AG10803 (cell line): Measurements from ENCODE around the gene PRND.

Source experiments
- DNase-seq: peaks from one replicate; pipeline ENCODE4 v3.0.0; 2010; ENCODE audit warnings: low read depth
- H3K4me3 ChIP-seq: 2 replicates; pipeline ENCODE4 v1.5.1; 2011; ENCODE audit warnings: mild to moderate bottlenecking, low read length, control low read depth
- TF ChIP-seq, protein P1 (sequence below): conservative IDR thresholded peaks from 2 replicates; pipeline ENCODE4 v1.5.1; 2011; ENCODE audit warnings: mild to moderate bottlenecking, low read length, control low read depth, inconsistent platforms

The PRND gene

DNA sequence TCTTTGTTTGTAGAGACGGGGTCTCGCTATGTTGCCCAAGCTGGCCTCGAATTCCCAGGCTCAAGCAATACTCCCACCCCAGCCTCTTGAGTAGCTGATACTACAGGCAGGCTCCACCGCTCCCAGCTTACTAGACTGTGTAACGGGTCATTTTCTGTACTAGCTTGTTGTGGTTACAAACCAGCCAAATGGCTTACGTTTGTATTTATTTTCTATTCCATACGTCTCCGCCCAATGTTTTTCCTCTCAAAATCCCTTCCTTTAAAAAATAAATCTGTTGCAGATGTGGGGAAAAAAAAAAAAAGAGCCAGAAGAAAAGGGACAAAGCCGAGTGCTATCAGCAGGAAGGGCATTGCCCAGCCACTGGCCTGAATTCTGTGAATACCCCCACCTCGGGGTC is 41.6 kb downstream of the PRND start:
- DNase-seq: no peak
- H3K4me3 ChIP-seq: no peak overlapping the region
- TF ChIP-seq, protein P1, sequence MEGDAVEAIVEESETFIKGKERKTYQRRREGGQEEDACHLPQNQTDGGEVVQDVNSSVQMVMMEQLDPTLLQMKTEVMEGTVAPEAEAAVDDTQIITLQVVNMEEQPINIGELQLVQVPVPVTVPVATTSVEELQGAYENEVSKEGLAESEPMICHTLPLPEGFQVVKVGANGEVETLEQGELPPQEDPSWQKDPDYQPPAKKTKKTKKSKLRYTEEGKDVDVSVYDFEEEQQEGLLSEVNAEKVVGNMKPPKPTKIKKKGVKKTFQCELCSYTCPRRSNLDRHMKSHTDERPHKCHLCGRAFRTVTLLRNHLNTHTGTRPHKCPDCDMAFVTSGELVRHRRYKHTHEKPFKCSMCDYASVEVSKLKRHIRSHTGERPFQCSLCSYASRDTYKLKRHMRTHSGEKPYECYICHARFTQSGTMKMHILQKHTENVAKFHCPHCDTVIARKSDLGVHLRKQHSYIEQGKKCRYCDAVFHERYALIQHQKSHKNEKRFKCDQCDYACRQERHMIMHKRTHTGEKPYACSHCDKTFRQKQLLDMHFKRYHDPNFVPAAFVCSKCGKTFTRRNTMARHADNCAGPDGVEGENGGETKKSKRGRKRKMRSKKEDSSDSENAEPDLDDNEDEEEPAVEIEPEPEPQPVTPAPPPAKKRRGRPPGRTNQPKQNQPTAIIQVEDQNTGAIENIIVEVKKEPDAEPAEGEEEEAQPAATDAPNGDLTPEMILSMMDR: no peak

DNA sequence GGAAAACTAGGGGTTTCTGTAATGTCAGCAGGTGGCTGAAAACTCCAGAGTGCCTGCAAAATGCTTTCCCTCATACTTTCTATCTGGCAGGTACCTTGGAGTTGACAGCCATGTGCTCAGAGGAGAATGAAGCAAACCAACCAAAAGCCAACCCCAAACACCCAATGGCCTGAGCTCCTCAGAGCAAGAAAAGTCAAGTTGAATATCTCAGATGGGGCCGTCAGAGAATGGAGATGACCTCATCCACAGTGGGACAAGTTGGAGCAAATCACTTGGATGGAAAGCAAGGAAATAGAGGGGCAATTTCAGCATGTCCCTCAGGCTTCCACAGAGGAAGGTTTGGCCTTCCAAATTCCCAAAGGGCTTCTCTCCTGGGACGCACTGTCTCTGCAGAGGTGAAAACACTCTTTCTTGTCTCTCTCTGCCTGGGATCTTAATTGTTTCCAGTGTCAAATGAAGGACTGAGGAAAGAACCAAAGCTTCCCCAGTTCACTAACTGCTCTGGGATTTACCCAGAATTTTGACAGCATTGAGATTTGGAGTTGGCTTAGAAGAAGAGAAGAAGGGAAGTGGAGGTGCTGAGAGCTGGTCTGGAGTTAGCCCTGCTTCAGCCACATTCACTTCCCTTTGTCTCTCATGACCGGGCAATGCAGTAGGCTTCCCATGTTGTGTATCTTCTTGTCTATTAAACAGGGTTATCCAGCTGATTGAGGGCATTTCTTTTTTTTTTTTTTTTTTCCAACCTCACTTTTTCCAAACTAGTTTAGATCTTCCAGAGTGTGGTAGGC is 42.2 kb downstream of the PRND start:
- no peak overlapping the region for H3K4me3 ChIP-seq
- TF ChIP-seq, protein P1: no peak
- no peak for DNase-seq

DNA sequence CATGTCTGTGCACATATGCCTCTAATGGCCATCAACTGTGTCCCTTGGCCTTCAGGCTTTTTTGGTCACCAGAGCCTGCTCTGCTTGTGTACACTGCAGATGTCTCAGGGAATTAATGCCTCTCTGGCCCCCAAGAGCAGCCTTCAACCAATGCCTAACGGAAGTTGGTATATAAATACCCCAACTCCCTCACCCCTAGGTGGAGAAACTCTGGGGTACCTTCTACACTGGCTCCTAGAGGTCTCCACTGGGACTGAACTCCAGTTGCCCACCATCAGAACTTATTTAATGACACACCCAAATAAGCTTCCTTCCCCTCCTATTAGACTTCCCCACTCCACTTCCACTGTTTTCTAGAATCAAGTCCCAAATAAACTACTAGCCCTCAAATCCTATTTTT is 43.1 kb downstream of the PRND start:
- TF ChIP-seq, protein P1: no peak
- DNase-seq: no peak
- H3K4me3 ChIP-seq: no peak overlapping the region

DNA sequence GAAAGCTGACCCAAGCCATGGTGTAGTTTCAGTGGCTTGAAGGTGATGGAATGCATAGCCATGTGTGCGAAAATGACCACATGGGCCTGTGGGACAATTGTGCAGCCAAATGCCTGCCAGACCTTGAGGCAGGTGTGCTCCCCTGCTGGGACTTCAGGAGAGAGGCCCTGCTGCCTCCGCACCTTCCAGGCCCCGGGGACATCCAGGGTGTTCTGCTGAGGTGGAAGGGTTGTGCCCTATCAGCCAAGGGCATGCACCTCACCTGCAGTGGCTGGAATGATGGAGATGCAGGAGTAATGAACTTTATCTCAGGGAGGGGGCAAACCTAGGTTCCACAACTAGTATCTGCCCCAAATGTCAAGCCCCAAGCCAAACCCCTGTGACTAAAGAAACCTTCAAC is 44.0 kb downstream of the PRND start:
- DNase-seq: no peak
- TF ChIP-seq, protein P1: no peak
- no peak overlapping the region for H3K4me3 ChIP-seq

DNA sequence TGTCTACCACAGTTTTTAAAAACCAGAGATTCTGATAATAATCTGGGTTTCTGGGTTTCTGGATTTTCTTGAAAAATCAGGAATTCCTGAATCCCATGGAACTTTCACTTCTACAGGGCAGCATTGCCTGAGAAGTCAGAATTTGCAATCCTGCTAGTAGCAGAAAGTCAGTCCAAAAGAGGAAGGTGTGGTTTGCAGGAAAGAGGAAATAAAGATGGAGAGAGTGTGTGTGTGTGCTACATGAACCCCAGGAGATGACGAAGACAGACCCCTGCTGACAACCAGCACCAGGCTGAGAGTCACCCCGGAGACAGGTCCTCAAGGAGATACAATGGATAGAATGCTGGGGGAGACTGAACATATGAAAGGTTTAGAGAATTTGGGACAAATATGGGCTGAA is 44.9 kb downstream of the PRND start:
- DNase-seq: no peak
- no peak overlapping the region for H3K4me3 ChIP-seq
- TF ChIP-seq, protein P1: no peak

DNA sequence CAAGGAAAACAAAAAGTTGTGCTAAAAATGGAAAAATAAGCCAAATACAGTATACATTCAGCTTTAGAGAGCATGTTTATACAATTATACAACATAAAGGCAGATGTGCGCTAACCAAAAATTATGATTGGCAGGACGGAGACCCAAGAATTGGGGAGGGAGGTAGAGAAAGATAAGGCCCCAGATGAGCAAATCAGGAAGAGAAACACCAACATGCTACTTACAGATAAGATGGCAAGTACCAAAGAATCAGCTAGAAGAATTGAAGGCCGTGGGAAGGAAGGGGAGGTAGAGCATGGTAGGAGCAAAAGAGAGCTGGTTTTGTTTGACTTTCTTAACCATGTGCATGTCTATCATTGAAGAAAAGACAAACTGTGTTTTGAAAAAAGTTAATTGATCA is 45.4 kb downstream of the PRND start:
- TF ChIP-seq, protein P1: no peak
- no peak for DNase-seq
- no peak overlapping the region for H3K4me3 ChIP-seq

DNA sequence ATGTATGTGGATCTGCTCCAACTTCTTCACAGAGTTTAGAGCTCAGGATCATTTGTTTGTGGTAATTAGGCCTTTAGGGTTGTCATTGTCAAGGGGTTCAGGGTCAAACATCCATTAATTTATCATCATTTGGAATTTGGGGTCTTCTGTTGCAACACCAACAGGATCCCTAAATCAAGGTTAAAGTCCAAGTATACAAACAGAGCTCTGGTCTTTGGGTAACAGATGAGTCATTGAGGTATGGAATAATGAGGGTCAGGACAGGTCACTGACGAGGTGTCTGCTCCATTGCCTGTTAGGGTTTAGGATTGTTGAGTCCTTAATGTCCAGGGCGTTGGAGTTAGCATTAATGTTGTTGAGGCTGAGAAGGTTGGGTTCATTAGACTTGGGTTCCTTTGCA is 47.6 kb downstream of the PRND start:
- DNase-seq: no peak
- no peak overlapping the region for H3K4me3 ChIP-seq
- TF ChIP-seq, protein P1: no peak
